IPS-18c (cell line): ENCODE measurements around the gene NINJ2.

Source experiments
- H3K4me3 ChIP-seq: 2 replicates; pipeline ENCODE4 v1.7.0; 2013; ENCODE audit warnings: low read depth, mild to moderate bottlenecking, low read length, moderate library complexity; ENCODE audit not compliant: insufficient read depth
- H3K9me3 ChIP-seq: one replicate; pipeline ENCODE4 v1.6.1; 2013; ENCODE audit warnings: mild to moderate bottlenecking, low read length, moderate library complexity; ENCODE audit not compliant: control insufficient read depth, insufficient read depth

The NINJ2 gene

DNA sequence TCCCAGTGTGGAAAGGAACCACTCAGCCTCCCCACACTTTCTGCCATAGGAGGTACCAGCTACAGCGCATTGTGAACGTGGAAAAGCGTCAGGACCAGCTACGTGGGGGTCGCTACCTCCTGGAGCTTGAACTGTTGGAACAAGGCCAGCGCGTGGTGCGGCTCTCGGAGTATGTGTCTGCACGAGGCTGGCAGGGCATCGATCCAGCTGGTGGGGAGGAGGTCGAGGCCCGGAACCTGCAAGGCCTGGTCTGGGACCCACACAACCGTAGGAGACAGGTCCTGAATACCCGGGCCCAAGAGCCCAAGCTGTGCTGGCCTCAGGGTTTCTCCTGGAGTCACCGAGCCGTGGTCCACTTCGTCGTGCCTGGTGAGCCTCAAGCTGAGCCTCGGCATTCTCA lies 106.7 kb downstream of the NINJ2 start:
- no peaks in the 10 kb centered on the region for H3K9me3 ChIP-seq
- no peak overlapping the region for H3K4me3 ChIP-seq

DNA sequence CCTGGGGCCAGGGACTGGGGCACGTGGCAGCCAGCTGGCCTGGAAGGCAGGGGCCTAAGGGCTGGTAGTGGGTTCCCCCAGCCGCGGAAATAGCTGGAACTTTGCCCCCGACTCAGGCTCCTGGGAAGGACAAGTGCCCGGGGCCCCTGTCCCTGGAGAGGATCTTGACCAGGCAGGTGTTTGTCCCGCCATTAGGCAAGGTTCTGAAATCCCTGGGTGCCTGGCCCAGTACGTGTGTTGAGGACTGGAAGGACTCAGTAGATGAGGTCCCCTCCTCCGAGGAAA lies 109.3 kb downstream of the NINJ2 start:
- no peak overlapping the region for H3K4me3 ChIP-seq
- H3K9me3 ChIP-seq: no peaks in the 10 kb centered on the region

DNA sequence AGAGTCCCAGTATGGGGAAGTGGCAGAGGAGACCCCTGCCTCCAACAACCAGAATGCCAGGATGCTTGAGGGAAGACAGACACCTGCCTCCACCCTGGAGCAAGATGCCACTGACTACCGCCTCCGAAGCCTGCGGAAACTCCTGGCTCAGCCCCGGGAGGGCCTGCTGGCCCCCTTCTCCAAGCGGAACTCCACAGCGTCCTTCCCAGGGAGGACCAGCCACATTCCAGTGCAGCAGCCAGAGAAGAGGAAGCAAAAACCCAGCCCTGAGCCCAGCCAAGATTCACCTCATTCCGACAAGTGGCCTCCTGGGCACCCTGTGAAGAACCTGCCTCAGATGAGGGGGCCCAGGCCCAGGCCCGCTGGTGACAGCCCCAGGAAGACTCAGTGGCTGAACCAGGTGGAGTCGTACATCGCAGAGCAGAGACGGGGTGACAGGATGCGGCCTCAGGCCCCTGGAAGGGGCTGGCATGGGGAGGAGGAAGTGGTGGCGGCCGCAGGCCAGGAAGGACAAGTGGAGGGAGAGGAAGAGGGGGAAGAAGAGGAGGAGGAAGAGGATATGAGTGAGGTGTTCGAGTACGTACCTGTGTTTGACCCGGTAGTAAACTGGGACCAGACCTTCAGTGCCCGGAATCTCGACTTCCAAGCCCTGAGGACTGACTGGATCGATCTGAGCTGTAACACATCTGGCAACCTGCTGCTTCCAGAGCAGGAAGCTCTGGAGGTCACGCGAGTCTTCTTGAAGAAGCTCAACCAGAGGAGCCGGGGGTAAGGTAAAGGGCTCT lies 109.8 kb downstream of the NINJ2 start:
- no peak overlapping the region for H3K4me3 ChIP-seq

GRCh38 chr12:552466-552865 lies 110.8 kb downstream of the NINJ2 start:
- no peaks in the 10 kb centered on the region for H3K9me3 ChIP-seq
- H3K4me3 ChIP-seq: no peak overlapping the region

More for the DNA sequence above, 109.8 kb downstream of the NINJ2 start:
- no peaks in the 10 kb centered on the region for H3K9me3 ChIP-seq

DNA sequence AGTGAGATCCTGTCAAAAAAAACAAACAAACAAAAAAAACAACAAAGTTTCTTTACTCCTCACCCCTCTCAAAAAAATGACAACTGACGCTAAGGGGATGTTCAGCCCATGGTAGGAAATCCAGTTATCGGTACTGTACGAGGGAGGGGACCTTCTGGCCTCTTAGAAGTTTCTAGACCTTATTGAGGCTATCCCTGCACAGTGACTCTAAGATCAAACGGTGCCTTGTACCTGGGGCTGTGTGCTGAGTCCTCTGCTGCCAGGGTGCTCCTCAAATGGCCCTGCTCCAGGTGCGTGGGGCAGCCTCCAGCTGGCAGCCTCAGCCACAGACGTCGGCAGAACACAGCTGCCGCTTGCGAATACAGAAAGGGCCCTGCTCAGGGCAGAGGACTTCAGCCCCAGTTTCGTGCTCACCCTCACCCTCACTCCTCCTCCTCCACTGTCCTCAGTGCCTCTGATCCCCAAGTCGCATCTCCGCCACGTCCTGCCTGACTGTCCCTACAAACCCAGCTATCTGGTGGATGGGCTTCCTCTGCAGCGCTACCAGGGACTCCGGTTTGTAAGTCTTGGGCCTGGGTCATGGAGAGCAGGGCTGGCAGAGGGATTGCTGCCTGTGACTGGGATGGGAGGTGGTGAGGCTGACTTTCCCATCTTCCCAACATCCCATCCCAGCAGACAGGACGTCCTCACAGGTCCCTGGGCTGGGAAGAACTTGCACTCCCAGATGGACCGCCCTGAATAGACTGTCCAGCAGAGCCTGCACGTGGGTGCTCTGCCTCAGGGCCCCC lies 112.6 kb downstream of the NINJ2 start:
- H3K9me3 ChIP-seq: no peaks in the 10 kb centered on the region
- no peak overlapping the region for H3K4me3 ChIP-seq

- H3K4me3 ChIP-seq: no peak overlapping the region
- H3K9me3 ChIP-seq: no peaks in the 10 kb centered on the region
Observed at GRCh38 chr12:549476-550082, 113.7 kb downstream of the NINJ2 start.

- no peaks in the 10 kb centered on the region for H3K9me3 ChIP-seq
Observed at GRCh38 chr12:547883-548470, 115.3 kb downstream of the NINJ2 start.

GRCh38 chr12:546920-547845 lies 116.1 kb downstream of the NINJ2 start:
- no peak overlapping the region for H3K4me3 ChIP-seq
- no peaks in the 10 kb centered on the region for H3K9me3 ChIP-seq

More at GRCh38 chr12:547883-548470, 115.3 kb downstream of the NINJ2 start:
- H3K4me3 ChIP-seq: no peak overlapping the region

- Histone ChIP-seq H3K9me3 (no peaks in the 10 kb centered on the region), H3K4me3 (no peak overlapping the region; the same call in 1 of the 2 replicates)
Observed at GRCh38 chr12:546265-546919, 116.9 kb downstream of the NINJ2 start.

GRCh38 chr12:545835-546234 lies 117.4 kb downstream of the NINJ2 start:
- H3K9me3 ChIP-seq: no peaks in the 10 kb centered on the region
- no peak overlapping the region for H3K4me3 ChIP-seq

DNA sequence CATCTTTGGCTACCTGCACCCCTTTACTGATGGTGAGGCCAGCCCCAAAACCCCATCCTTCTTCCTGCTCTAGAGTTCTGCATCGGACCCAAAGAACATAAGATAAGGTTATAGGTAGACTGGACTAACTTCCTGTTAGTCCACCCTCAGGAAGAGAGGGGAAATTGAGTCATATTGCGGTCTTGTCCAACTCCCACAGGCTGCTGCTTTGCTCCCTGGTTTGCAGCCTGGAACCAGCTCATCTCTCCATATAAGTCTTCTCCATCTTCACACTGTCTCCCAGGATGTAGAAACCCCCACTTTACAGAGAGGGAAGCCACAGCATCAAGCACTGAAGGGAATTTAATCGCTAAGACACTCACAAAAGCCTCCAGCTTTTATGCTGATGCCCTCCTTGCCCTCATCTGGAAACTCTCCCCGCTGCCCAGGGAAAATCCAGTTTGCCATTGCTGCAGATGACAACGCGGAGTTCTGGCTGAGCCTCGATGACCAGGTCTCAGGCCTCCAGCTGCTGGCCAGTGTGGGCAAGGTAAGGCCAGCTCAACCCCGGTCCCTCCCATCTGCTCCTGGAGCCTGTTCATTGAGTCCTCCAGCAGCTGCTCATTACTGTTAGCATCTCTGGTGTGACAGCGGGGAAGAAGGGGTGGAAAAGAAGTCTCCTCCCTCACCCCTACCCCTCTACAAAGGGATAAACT lies 118.2 kb downstream of the NINJ2 start:
- H3K9me3 ChIP-seq: no peaks in the 10 kb centered on the region
- H3K4me3 ChIP-seq: no peak overlapping the region

- Histone ChIP-seq H3K4me3 (no peak overlapping the region), H3K9me3 (no peaks in the 10 kb centered on the region)
Observed at GRCh38 chr12:544142-544541, 119.1 kb downstream of the NINJ2 start.

GRCh38 chr12:543114-543451 lies 120.2 kb downstream of the NINJ2 start:
- no peak overlapping the region for H3K4me3 ChIP-seq
- no peaks in the 10 kb centered on the region for H3K9me3 ChIP-seq

- no peak overlapping the region for H3K4me3 ChIP-seq
- H3K9me3 ChIP-seq: no peaks in the 10 kb centered on the region
Observed at GRCh38 chr12:542395-543113, 120.7 kb downstream of the NINJ2 start.

DNA sequence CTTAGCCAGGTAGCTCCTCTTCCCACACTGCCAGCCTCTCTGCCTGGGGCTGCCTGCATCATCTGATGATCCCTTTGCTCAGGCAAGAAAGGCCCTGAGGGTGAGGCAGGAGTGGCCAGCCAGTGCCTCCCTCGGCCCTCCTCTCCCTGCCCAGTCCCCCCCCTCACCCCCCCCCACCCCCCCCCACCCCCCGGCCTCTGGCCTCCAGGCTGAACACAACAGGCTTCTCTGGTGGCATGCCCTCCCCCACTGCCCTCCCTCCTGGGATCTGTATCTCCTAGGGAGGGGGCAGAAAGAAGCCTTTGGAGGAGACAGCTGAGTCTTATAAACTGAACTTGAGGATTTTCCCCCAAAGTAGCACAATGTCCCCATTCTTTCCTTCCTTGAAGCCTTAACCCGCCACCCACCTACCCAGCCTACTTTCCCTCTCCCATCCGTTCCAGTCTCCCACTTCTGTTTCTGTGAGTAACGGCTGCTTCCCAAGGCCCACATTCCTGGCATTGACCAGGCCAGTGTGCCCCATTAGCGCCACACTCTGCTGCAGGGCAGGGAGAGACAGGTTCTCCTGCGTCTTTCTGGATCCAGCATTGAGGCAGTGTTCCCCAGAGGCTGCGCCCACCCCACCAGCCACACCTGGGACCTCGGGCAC lies 121.4 kb downstream of the NINJ2 start:
- H3K9me3 ChIP-seq: no peaks in the 10 kb centered on the region
- no peak overlapping the region for H3K4me3 ChIP-seq
